Liver (tissue), 9 donors: ENCODE measurements around the gene EHD4. TPM values are rescaled to one million over a fixed set of nuclear protein-coding genes. Genes with fewer than 3 reads are reported as not detected.

Experiments used
- DNase-seq: peaks from one replicate; pipeline ENCODE4 v3.0.0-alpha.2; 2017; ENCODE audit warnings: low spot score
- H3K27ac ChIP-seq, 2 donors: one replicate each; pipeline ENCODE4 v1.7.0; 2013; ENCODE audit warnings: inconsistent platforms in 2 of 2, low read length in 2 of 2, control low read depth in 1 of 2, low read depth in 1 of 2, mild to moderate bottlenecking in 1 of 2
- H3K27me3 ChIP-seq, 4 donors: one replicate each; pipeline versions ENCODE4 v1.6.1 to v1.7.0; 2013; ENCODE audit warnings: low read length in 3 of 4, inconsistent platforms in 1 of 4, mild to moderate bottlenecking in 1 of 4, moderate library complexity in 1 of 4; ENCODE audit not compliant: control insufficient read depth in 4 of 4, insufficient read depth in 4 of 4
- H3K36me3 ChIP-seq, 4 donors: one replicate each; pipeline versions ENCODE4 v1.6.1 to v1.7.0; 2013; ENCODE audit warnings: low read length in 3 of 4, mild to moderate bottlenecking in 3 of 4, low read depth in 1 of 4, moderate library complexity in 1 of 4; ENCODE audit not compliant: control insufficient read depth in 4 of 4, insufficient read depth in 3 of 4
- H3K4me1 ChIP-seq, 4 donors: one replicate each; pipeline versions ENCODE4 v1.6.1 to v1.7.0; 2013; ENCODE audit warnings: low read length in 3 of 4, mild to moderate bottlenecking in 3 of 4, moderate library complexity in 1 of 4; ENCODE audit not compliant: control insufficient read depth in 4 of 4, insufficient read depth in 4 of 4
- H3K4me3 ChIP-seq, 3 donors: one replicate each; pipeline versions ENCODE4 v1.6.1 to v1.7.0; 2013; ENCODE audit warnings: low read length in 3 of 3, control low read depth in 1 of 3, low read depth in 1 of 3, mild to moderate bottlenecking in 1 of 3
- H3K9ac ChIP-seq, 2 donors: one replicate each; pipeline ENCODE4 v1.7.0; 2013; ENCODE audit warnings: low read length in 2 of 2, mild to moderate bottlenecking in 2 of 2, moderate library complexity in 2 of 2, control low read depth in 1 of 2, low read depth in 1 of 2
- H3K9me3 ChIP-seq, 4 donors: one replicate each; pipeline versions ENCODE4 v1.6.1 to v1.7.0; 2013; ENCODE audit warnings: low read length in 3 of 4; ENCODE audit not compliant: control insufficient read depth in 4 of 4
- ATF3 ChIP-seq: IDR thresholded peaks from 2 replicates; pipeline ENCODE4 v1.6.1; 2016; ENCODE audit warnings: antibody characterized with exemption
- EGR1 ChIP-seq, 2 donors: IDR thresholded peaks; 2 replicates each; pipeline ENCODE4 v1.6.1; 2016 to 2018; ENCODE audit warnings: antibody characterized with exemption in 2 of 2, low read depth in 2 of 2
- FOXA1 ChIP-seq: IDR thresholded peaks from 2 replicates; pipeline ENCODE4 v1.6.1; 2016; ENCODE audit warnings: antibody characterized with exemption
- FOXA2 ChIP-seq: IDR thresholded peaks from 2 replicates; pipeline ENCODE4 v1.6.1; 2016; ENCODE audit warnings: antibody characterized with exemption
- GABPA ChIP-seq, 2 donors: IDR thresholded peaks in 1 of 2; conservative IDR thresholded peaks in 1 of 2; 2 replicates each; pipeline ENCODE4 v1.6.1; 2016; ENCODE audit warnings: antibody characterized with exemption in 2 of 2, mild to moderate bottlenecking in 1 of 2, moderate library complexity in 1 of 2
- HNF4A ChIP-seq, 2 donors: conservative IDR thresholded peaks; 2 replicates each; pipeline ENCODE4 v1.6.1; 2016; ENCODE audit warnings: antibody characterized with exemption in 2 of 2, mild to moderate bottlenecking in 2 of 2
- HNF4G ChIP-seq: IDR thresholded peaks from 2 replicates; pipeline ENCODE4 v1.6.1; 2016; ENCODE audit warnings: antibody characterized with exemption
- JUND ChIP-seq, 2 donors: IDR thresholded peaks; 2 replicates each; pipeline ENCODE4 v1.6.1; 2016; ENCODE audit warnings: antibody characterized with exemption in 2 of 2
- NR2F2 ChIP-seq: IDR thresholded peaks from 2 replicates; pipeline ENCODE4 v1.6.1; 2016; ENCODE audit warnings: antibody characterized with exemption
- RAD21 ChIP-seq, 2 donors: IDR thresholded peaks; 2 replicates each; pipeline ENCODE4 v1.6.1; 2016; ENCODE audit warnings: antibody characterized with exemption in 2 of 2, mild to moderate bottlenecking in 2 of 2
- RXRA ChIP-seq, 2 donors: IDR thresholded peaks; 2 replicates each; pipeline ENCODE4 v1.6.1; 2017 to 2018; ENCODE audit warnings: antibody characterized with exemption in 2 of 2, mild to moderate bottlenecking in 1 of 2
- SP1 ChIP-seq: IDR thresholded peaks from 2 replicates; pipeline ENCODE4 v1.6.1; 2018; ENCODE audit warnings: antibody characterized with exemption, mild to moderate bottlenecking
- TAF1 ChIP-seq: conservative IDR thresholded peaks from 2 replicates; pipeline ENCODE4 v1.6.1; 2016; ENCODE audit warnings: antibody characterized with exemption, mild to moderate bottlenecking
- YY1 ChIP-seq: IDR thresholded peaks from 2 replicates; pipeline ENCODE4 v1.6.1; 2016; ENCODE audit warnings: antibody characterized with exemption, mild to moderate bottlenecking
- WGBS: extraction: QIAGEN DNeasy Blood & Tissue Kit; methylation state at CpG from one replicate; pipeline ENCODE4 v1.1.7; 2013; 5-methylcytosine and 5-hydroxymethylcytosine counted together
- polyA plus RNA-seq, 2 donors: library from polyadenylated mRNA; stranded (reverse) in 1 of 2; unstranded in 1 of 2; fragments of 200-250 nt in 1 of 2; fragments of >200 nt in 1 of 2; fragmentation: Nextera tagmentation in 1 of 2; extraction: Ambion mirVana in 1 of 2; gene quantifications; one replicate each; pipeline versions ENCODE4 v1.2.1 to v1.2.3, GENCODE V29; 2013 to 2015
- total RNA-seq, 2 donors: library from RNA; depleted of rRNA; stranded (reverse); fragments of >200 nt; gene quantifications; one replicate each; pipeline ENCODE4 v1.2.3, GENCODE V29; 2014
- TF ChIP-seq, protein P1 (sequence below): fragments of 150-350 bp; IDR thresholded peaks from 2 replicates; pipeline ENCODE4 v1.5.1; 2017; ENCODE audit warnings: improper control_type of control experiment, low read depth, low read length; ENCODE audit not compliant: missing input control
- TF ChIP-seq, protein P2 (sequence below): IDR thresholded peaks from 2 replicates; pipeline ENCODE4 v1.6.1; 2016; ENCODE audit warnings: antibody characterized with exemption
- TF ChIP-seq, protein P3 (sequence below): IDR thresholded peaks from 2 replicates; pipeline ENCODE4 v1.6.1; 2016; ENCODE audit warnings: antibody characterized with exemption, mild to moderate bottlenecking
- TF ChIP-seq, protein P4 (sequence below): IDR thresholded peaks from 2 replicates; pipeline ENCODE4 v1.6.1; 2016; ENCODE audit warnings: antibody characterized with exemption
- donor health status: healthy.
- donor health status: healthy.
- donor health status: healthy.
- donor health status: healthy.
- donor health status: healthy.

The EHD4 gene
- total and polyA plus RNA-seq, 4 donors = 3.3 to 10.0 (median 6.2) TPM

DNA sequence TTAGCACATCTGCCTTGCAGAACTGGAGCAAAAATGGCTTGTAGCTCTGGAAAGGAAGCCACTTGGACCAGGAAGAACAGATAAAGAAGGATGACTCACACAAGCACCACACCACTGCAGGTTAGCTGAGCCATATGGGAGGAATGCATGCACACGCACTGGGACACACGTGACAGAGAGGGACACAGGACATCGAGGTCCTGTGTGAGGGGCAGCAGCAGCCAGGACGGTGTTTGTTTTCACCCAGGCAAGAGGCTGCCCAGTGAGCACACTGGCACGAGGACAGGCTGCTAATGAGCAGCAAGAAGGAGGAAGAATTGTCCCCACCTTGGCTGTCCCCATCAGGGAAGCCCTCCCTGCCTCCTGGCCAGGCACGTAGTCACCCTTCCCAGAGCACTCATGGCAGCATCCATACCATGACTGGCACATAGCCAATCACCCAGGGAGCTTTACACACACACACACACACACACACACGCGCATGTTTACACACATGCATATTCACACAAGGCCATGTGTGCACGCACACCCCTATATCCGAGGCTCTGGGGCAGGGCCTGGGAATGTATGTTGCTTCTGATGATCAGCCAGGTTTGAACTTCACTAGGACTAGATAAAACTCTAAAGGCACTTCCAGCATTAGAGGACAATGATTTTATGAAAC is 54.5 kb downstream of the EHD4 start:
- Histone ChIP-seq H3K36me3 (peaks cover 0 to 5% (median 2%) of the 10 kb centered on the region in 4 donors), H3K9ac (no peak overlapping the region), H3K9me3 (peaks cover 0 to 9% (median 0%) of the 10 kb centered on the region in 4 donors), H3K27ac (no peak overlapping the region), H3K4me3 (no peak overlapping the region), H3K27me3 (no peaks in the 10 kb centered on the region), H3K4me1 (peaks cover 7 to 20% (median 13%) of the 10 kb centered on the region in 4 donors)
- TF ChIP-seq JUND (IDR thresholded peaks at IDR 0.05) (peak in 1 of 2 donors; percentile 15), SP1 (no peak)
- WGBS = 81% methylated on average over 10 of the region's 10 CpGs
- no peak for DNase-seq

DNA sequence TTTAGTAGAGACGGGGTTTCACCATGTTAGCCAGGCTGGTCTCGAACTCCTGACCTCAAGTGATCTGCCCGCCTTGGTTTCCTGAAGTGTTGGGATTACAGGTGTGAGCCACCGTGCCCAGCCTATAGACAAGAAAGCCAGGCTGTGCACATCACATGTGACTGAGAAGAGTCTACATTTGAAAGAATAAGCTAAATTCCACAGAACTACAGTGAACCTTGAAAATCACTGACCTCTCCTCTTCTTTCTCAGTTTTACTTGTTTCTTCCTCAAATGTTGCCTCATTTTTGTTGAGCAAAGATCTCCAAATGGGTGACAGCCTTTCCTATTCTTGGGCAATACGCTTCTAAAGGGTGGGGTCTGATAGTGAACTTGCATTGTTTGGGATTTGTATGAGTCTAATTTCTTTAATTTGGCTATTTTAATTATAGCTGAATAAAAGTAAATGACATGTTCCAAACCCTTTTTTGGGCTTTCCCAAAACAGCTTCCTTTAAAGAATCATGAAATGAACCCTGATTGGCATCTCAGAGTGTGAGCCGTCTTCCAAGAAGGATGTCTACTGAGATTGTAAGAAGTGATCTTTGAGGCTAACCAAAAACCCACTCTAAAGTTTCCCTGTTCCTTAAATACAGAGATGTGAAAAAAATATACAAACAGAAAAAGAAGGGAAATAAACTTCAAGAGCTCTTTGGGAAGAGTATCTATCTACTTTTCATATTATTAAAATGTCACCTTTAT is 56.9 kb downstream of the EHD4 start:
- no peak overlapping the region for H3K27ac ChIP-seq
- no peaks in the 10 kb centered on the region for H3K27me3 ChIP-seq
- WGBS = 86% methylated on average over 6 of the region's 6 CpGs
- H3K4me1 ChIP-seq = peaks cover 9 to 20% (median 11%) of the 10 kb centered on the region in 4 donors
- H3K9ac ChIP-seq = no peak overlapping the region
- DNase-seq = no peak
- no peak for TF ChIP-seq GABPA (IDR thresholded peaks at IDR 0.05 in 1 of 2, conservative IDR thresholded peaks at IDR 0.05 in 1 of 2)
- no peak for TF ChIP-seq SP1
- no peak for TF ChIP-seq FOXA2
- no peak for TF ChIP-seq TAF1
- TF ChIP-seq, protein P1, sequence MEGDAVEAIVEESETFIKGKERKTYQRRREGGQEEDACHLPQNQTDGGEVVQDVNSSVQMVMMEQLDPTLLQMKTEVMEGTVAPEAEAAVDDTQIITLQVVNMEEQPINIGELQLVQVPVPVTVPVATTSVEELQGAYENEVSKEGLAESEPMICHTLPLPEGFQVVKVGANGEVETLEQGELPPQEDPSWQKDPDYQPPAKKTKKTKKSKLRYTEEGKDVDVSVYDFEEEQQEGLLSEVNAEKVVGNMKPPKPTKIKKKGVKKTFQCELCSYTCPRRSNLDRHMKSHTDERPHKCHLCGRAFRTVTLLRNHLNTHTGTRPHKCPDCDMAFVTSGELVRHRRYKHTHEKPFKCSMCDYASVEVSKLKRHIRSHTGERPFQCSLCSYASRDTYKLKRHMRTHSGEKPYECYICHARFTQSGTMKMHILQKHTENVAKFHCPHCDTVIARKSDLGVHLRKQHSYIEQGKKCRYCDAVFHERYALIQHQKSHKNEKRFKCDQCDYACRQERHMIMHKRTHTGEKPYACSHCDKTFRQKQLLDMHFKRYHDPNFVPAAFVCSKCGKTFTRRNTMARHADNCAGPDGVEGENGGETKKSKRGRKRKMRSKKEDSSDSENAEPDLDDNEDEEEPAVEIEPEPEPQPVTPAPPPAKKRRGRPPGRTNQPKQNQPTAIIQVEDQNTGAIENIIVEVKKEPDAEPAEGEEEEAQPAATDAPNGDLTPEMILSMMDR = no peak
- TF ChIP-seq EGR1 (IDR thresholded peaks at IDR 0.05; ENCODE audit: low read depth in 2 of 2) = no peak
- TF ChIP-seq, protein P2, sequence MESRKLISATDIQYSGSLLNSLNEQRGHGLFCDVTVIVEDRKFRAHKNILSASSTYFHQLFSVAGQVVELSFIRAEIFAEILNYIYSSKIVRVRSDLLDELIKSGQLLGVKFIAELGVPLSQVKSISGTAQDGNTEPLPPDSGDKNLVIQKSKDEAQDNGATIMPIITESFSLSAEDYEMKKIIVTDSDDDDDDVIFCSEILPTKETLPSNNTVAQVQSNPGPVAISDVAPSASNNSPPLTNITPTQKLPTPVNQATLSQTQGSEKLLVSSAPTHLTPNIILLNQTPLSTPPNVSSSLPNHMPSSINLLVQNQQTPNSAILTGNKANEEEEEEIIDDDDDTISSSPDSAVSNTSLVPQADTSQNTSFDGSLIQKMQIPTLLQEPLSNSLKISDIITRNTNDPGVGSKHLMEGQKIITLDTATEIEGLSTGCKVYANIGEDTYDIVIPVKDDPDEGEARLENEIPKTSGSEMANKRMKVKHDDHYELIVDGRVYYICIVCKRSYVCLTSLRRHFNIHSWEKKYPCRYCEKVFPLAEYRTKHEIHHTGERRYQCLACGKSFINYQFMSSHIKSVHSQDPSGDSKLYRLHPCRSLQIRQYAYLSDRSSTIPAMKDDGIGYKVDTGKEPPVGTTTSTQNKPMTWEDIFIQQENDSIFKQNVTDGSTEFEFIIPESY = no peak
- TF ChIP-seq ATF3 = no peak
- TF ChIP-seq, protein P3, sequence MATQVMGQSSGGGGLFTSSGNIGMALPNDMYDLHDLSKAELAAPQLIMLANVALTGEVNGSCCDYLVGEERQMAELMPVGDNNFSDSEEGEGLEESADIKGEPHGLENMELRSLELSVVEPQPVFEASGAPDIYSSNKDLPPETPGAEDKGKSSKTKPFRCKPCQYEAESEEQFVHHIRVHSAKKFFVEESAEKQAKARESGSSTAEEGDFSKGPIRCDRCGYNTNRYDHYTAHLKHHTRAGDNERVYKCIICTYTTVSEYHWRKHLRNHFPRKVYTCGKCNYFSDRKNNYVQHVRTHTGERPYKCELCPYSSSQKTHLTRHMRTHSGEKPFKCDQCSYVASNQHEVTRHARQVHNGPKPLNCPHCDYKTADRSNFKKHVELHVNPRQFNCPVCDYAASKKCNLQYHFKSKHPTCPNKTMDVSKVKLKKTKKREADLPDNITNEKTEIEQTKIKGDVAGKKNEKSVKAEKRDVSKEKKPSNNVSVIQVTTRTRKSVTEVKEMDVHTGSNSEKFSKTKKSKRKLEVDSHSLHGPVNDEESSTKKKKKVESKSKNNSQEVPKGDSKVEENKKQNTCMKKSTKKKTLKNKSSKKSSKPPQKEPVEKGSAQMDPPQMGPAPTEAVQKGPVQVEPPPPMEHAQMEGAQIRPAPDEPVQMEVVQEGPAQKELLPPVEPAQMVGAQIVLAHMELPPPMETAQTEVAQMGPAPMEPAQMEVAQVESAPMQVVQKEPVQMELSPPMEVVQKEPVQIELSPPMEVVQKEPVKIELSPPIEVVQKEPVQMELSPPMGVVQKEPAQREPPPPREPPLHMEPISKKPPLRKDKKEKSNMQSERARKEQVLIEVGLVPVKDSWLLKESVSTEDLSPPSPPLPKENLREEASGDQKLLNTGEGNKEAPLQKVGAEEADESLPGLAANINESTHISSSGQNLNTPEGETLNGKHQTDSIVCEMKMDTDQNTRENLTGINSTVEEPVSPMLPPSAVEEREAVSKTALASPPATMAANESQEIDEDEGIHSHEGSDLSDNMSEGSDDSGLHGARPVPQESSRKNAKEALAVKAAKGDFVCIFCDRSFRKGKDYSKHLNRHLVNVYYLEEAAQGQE = no peak
- TF ChIP-seq, protein P4, sequence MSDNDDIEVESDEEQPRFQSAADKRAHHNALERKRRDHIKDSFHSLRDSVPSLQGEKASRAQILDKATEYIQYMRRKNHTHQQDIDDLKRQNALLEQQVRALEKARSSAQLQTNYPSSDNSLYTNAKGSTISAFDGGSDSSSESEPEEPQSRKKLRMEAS = no peak
- TF ChIP-seq JUND (IDR thresholded peaks at IDR 0.05) = no peak
- no peak for TF ChIP-seq FOXA1
- TF ChIP-seq HNF4A (conservative IDR thresholded peaks at IDR 0.05) = no peak
- TF ChIP-seq RXRA (IDR thresholded peaks at IDR 0.05) = no peak
- no peak for TF ChIP-seq NR2F2
- TF ChIP-seq YY1 = no peak
- TF ChIP-seq HNF4G = no peak
- TF ChIP-seq RAD21 (IDR thresholded peaks at IDR 0.05) = no peak
- H3K36me3 ChIP-seq = peaks cover 0 to 5% (median 2%) of the 10 kb centered on the region in 4 donors
- no peak overlapping the region for H3K4me3 ChIP-seq
- H3K9me3 ChIP-seq = no peaks in the 10 kb centered on the region
